Calu3 (cell line): ENCODE measurements around the gene FAS. TPM values are rescaled to one million over a fixed set of nuclear protein-coding genes. Genes with fewer than 3 reads are reported as not detected.

Experiments used
- BruUV-seq: library from RNA; stranded (reverse); fragments of 400-500 nt; replicated peaks from 2 replicates; lab custom pipeline; 2021; lab: Mats Ljungman, UMichigan
- CTCF ChIA-PET: fragments of 300-600 bp; sonication (Branson Sonifier 250); formaldehyde crosslinking; loops from one replicate; lab custom pipeline; 2022; ENCODE audit warnings: antibody characterized with exemption; lab: Charles Lee
- DNase-seq: peaks from one replicate; pipeline ENCODE4 v3.0.0; 2022
- H3K27ac Mint-ChIP-seq: one replicate; pipeline ENCODE4 v1.8.0; 2022; ENCODE audit warnings: mixed read lengths; ENCODE audit not compliant: unreplicated experiment
- H3K27me3 Mint-ChIP-seq: one replicate; pipeline ENCODE4 v1.8.0; 2022; ENCODE audit warnings: mixed read lengths; ENCODE audit not compliant: unreplicated experiment
- H3K36me3 Mint-ChIP-seq: one replicate; pipeline ENCODE4 v1.8.0; 2022; ENCODE audit warnings: mild to moderate bottlenecking, moderate library complexity, mixed read lengths; ENCODE audit not compliant: insufficient read depth, unreplicated experiment
- H3K4me1 Mint-ChIP-seq: one replicate; pipeline ENCODE4 v1.8.0; 2022; ENCODE audit warnings: mild to moderate bottlenecking, low read depth, mixed read lengths; ENCODE audit not compliant: unreplicated experiment
- H3K4me3 Mint-ChIP-seq: one replicate; pipeline ENCODE4 v1.8.0; 2022; ENCODE audit warnings: mild to moderate bottlenecking, low read depth, moderate library complexity, mixed read lengths; ENCODE audit not compliant: unreplicated experiment
- H3K9me3 Mint-ChIP-seq: one replicate; pipeline ENCODE4 v1.8.0; 2022; ENCODE audit warnings: low read depth, mixed read lengths; ENCODE audit not compliant: unreplicated experiment
- CTCF ChIP-seq: fragments of 200-600 bp; IDR thresholded peaks from one replicate; pipeline ENCODE4 v1.8.0; 2022; ENCODE audit warnings: antibody characterized with exemption; ENCODE audit not compliant: unreplicated experiment
- intact Hi-C: fragments of 100-400 bp; cut with micrococcal nuclease; formaldehyde crosslinking; loops from one replicate; pipeline ENCODE4 v1.10.0; 2022; ENCODE audit not compliant: unreplicated experiment
- total RNA-seq: library from RNA; stranded (reverse); gene quantifications from 2 replicates; pipeline ENCODE4 v1.2.3, GENCODE V29; 2022

The FAS gene
- total RNA-seq, 1 experiment from 2014 or later, result 3.1 TPM

- intact Hi-C loops, result no loop called here
- DNase-seq, result no peak
- Mint-ChIP-seq H3K27ac (no peak overlapping the region), H3K4me3 (no peak overlapping the region), H3K27me3 (no peaks in the 10 kb centered on the region), H3K4me1 (peaks cover 26% of the 10 kb centered on the region), H3K36me3 (no peaks in the 10 kb centered on the region), H3K9me3 (no peaks in the 10 kb centered on the region)
- BruUV-seq, result no TSS peak
- TF ChIP-seq CTCF, result no peak
- CTCF ChIA-PET, result no interaction called here
These were observed 44.9 kb downstream of the FAS start for GRCh38 chr10:89035461-89035860.

- Mint-ChIP-seq H3K9me3 (no peaks in the 10 kb centered on the region), H3K4me3 (no peak overlapping the region), H3K4me1 (peaks cover 14% of the 10 kb centered on the region), H3K36me3 (no peaks in the 10 kb centered on the region), H3K27me3 (no peaks in the 10 kb centered on the region), H3K27ac (no peak overlapping the region)
- intact Hi-C loops, result no loop called here
- TF ChIP-seq CTCF, result no peak
- no TSS peak for BruUV-seq
- DNase-seq, result no peak
- CTCF ChIA-PET, result no interaction called here
These were observed 46.5 kb downstream of the FAS start for GRCh38 chr10:89037096-89037495.

GRCh38 chr10:89042562-89042961, 52.0 kb downstream of the FAS start:
- no peak for DNase-seq
- BruUV-seq, result no TSS peak
- Mint-ChIP-seq H3K4me1 (no peaks in the 10 kb centered on the region), H3K27ac (no peak overlapping the region), H3K4me3 (no peak overlapping the region), H3K27me3 (no peaks in the 10 kb centered on the region), H3K36me3 (no peaks in the 10 kb centered on the region), H3K9me3 (no peaks in the 10 kb centered on the region)
- no peak for TF ChIP-seq CTCF
- intact Hi-C loops, result no loop called here
- CTCF ChIA-PET, result no interaction called here

- Mint-ChIP-seq H3K36me3 (no peaks in the 10 kb centered on the region), H3K4me3 (no peak overlapping the region), H3K27me3 (no peaks in the 10 kb centered on the region), H3K27ac (no peak overlapping the region), H3K4me1 (no peaks in the 10 kb centered on the region), H3K9me3 (no peaks in the 10 kb centered on the region)
- no peak for TF ChIP-seq CTCF
- DNase-seq, result no peak
- intact Hi-C loops, result no loop called here
- BruUV-seq, result no TSS peak
- CTCF ChIA-PET, result no interaction called here
These were observed 52.5 kb downstream of the FAS start for GRCh38 chr10:89043052-89043451.

GRCh38 chr10:89047397-89047796, 56.8 kb downstream of the FAS start:
- H3K4me3 Mint-ChIP-seq, result no peak overlapping the region
- DNase-seq, result no peak
- TF ChIP-seq CTCF, result no peak
- CTCF ChIA-PET, result no interaction called here
- H3K36me3 Mint-ChIP-seq, result no peaks in the 10 kb centered on the region
- H3K27ac Mint-ChIP-seq, result no peak overlapping the region
- no peaks in the 10 kb centered on the region for H3K27me3 Mint-ChIP-seq
- no peaks in the 10 kb centered on the region for H3K9me3 Mint-ChIP-seq
- intact Hi-C loops, result no loop called here
- no peaks in the 10 kb centered on the region for H3K4me1 Mint-ChIP-seq
- no TSS peak for BruUV-seq
